Cerebellar nuclear complex (tissue), 1 donor: ENCODE measurements around the gene OR7D2.

Experiments used
- DNase-seq, 2 experiments: peaks; one replicate each; lab custom pipeline; 2025; lab: John Stamatoyannopoulos, UW

The OR7D2 gene

GRCh38 chr19:9205501-9206113 lies 26.8 kb downstream of the OR7D2 start:
- DNase-seq, result peak in 1 of 2 experiments; percentile 45

GRCh38 chr19:9219489-9219888 lies 40.7 kb downstream of the OR7D2 start, which contains the start of gene OR7D4:
OR7D4 (minus strand) TSS chr19:9219589; CDS start chr19:9214837, 4,752 bp downstream.
- no peak for DNase-seq
